Activated CD8-positive, alpha-beta memory T cell treated with anti-CD3 and anti-CD28 coated beads, Interleukin-2, amount 10 ng/mL, durations not matched to agents 7 days and 5 days (primary cell): ENCODE data around the gene PKP4. TPM values are rescaled to one million over a fixed set of nuclear protein-coding genes. Genes with fewer than 3 reads are reported as not detected.

ENCODE experiments used
- ATAC-seq: fragments of 150-1000 bp; cut with Tn5 transposase; one replicate; pipeline ENCODE4 v1.10.0; 2021; ENCODE audit warnings: moderate library complexity
- CTCF ChIA-PET: fragments of 350-600 bp; sonication (Branson Sonifier 250); formaldehyde crosslinking; loops from one replicate; lab custom pipeline; 2021; ENCODE audit warnings: antibody characterized with exemption; lab: Charles Lee
- DNase-seq: peaks from one replicate; pipeline ENCODE4 v3.0.0-alpha.2; 2020
- H3K27ac Mint-ChIP-seq: one replicate; pipeline ENCODE4 v1.8.0; 2021; ENCODE audit warnings: mild to moderate bottlenecking, mixed read lengths
- H3K27me3 Mint-ChIP-seq: one replicate; pipeline ENCODE4 v1.8.0; 2021; ENCODE audit warnings: mixed read lengths
- H3K36me3 Mint-ChIP-seq: one replicate; pipeline ENCODE4 v1.8.0; 2021; ENCODE audit warnings: mild to moderate bottlenecking, mixed read lengths
- H3K4me1 Mint-ChIP-seq: one replicate; pipeline ENCODE4 v1.8.0; 2021; ENCODE audit warnings: mixed read lengths
- H3K4me3 Mint-ChIP-seq: one replicate; pipeline ENCODE4 v1.8.0; 2021; ENCODE audit warnings: mild to moderate bottlenecking, moderate library complexity, mixed read lengths
- H3K9me3 Mint-ChIP-seq: one replicate; pipeline ENCODE4 v1.8.0; 2022; ENCODE audit warnings: low read depth, mixed read lengths
- total RNA-seq, 2 experiments: library from RNA; stranded (reverse); gene quantifications; one replicate each; pipeline ENCODE4 v1.2.3, GENCODE V29; 2021

PKP4 gene
- total RNA-seq, 2 experiments from 2014 or later: 32.0 to 40.6 TPM

GRCh38 chr2:158544998-158545397 is 88.2 kb downstream of the PKP4 start:
- Mint-ChIP-seq H3K36me3 (no peaks in the 10 kb centered on the region), H3K27ac (no peak overlapping the region), H3K4me1 (peaks cover 17% of the 10 kb centered on the region), H3K9me3 (no peaks in the 10 kb centered on the region), H3K27me3 (no peaks in the 10 kb centered on the region), H3K4me3 (no peak overlapping the region)
- CTCF ChIA-PET: interaction anchor here (0.6 kb wide), 1 partner anchor 60 kb away, joined by 3 read pairs; no protein-coding TSS in a partner anchor
- no peak for ATAC-seq
- DNase-seq: no peak

GRCh38 chr2:158546412-158547144 is 89.8 kb downstream of the PKP4 start:
- no peak for DNase-seq
- H3K27me3 Mint-ChIP-seq: no peaks in the 10 kb centered on the region
- H3K9me3 Mint-ChIP-seq: no peaks in the 10 kb centered on the region
- no peaks in the 10 kb centered on the region for H3K36me3 Mint-ChIP-seq
- H3K4me1 Mint-ChIP-seq: peaks cover 17% of the 10 kb centered on the region
- peak overlapping the region; percentile 20 for H3K27ac Mint-ChIP-seq
- H3K4me3 Mint-ChIP-seq: no peak overlapping the region
- CTCF ChIA-PET: no interaction called here
- peak; percentile 45 for ATAC-seq

GRCh38 chr2:158553257-158553656 is 96.5 kb downstream of the PKP4 start:
- H3K9me3 Mint-ChIP-seq: no peaks in the 10 kb centered on the region
- no peaks in the 10 kb centered on the region for H3K36me3 Mint-ChIP-seq
- H3K27me3 Mint-ChIP-seq: no peaks in the 10 kb centered on the region
- no peak for DNase-seq
- no peak overlapping the region for H3K27ac Mint-ChIP-seq
- H3K4me1 Mint-ChIP-seq: no peaks in the 10 kb centered on the region
- no peak overlapping the region for H3K4me3 Mint-ChIP-seq
- ATAC-seq: no peak
- CTCF ChIA-PET: no interaction called here

- H3K27me3 Mint-ChIP-seq: no peaks in the 10 kb centered on the region
- no peaks in the 10 kb centered on the region for H3K9me3 Mint-ChIP-seq
- no peaks in the 10 kb centered on the region for H3K4me1 Mint-ChIP-seq
- no peak for DNase-seq
- CTCF ChIA-PET: no interaction called here
- H3K27ac Mint-ChIP-seq: no peak overlapping the region
- ATAC-seq: no peak
- H3K36me3 Mint-ChIP-seq: no peaks in the 10 kb centered on the region
- H3K4me3 Mint-ChIP-seq: no peak overlapping the region
Observed at GRCh38 chr2:158554996-158555395, 98.2 kb downstream of the PKP4 start.

GRCh38 chr2:158556124-158556523 is 99.4 kb downstream of the PKP4 start:
- CTCF ChIA-PET: no interaction called here
- Mint-ChIP-seq H3K9me3 (no peaks in the 10 kb centered on the region), H3K27me3 (no peaks in the 10 kb centered on the region), H3K36me3 (no peaks in the 10 kb centered on the region), H3K27ac (no peak overlapping the region), H3K4me1 (no peaks in the 10 kb centered on the region), H3K4me3 (no peak overlapping the region)
- ATAC-seq: no peak
- no peak for DNase-seq

GRCh38 chr2:158557752-158558151 is 101.0 kb downstream of the PKP4 start:
- Mint-ChIP-seq H3K27ac (no peak overlapping the region), H3K27me3 (no peaks in the 10 kb centered on the region), H3K4me1 (no peaks in the 10 kb centered on the region), H3K9me3 (no peaks in the 10 kb centered on the region), H3K36me3 (no peaks in the 10 kb centered on the region), H3K4me3 (no peak overlapping the region)
- no peak for DNase-seq
- CTCF ChIA-PET: no interaction called here
- ATAC-seq: no peak

- Mint-ChIP-seq H3K36me3 (no peaks in the 10 kb centered on the region), H3K4me1 (no peaks in the 10 kb centered on the region), H3K9me3 (no peaks in the 10 kb centered on the region), H3K4me3 (no peak overlapping the region), H3K27me3 (no peaks in the 10 kb centered on the region), H3K27ac (no peak overlapping the region)
- ATAC-seq (no peak), DNase-seq (no peak)
- CTCF ChIA-PET: no interaction called here
Observed at GRCh38 chr2:158559252-158559651, 102.5 kb downstream of the PKP4 start.

- H3K4me3 Mint-ChIP-seq: no peak overlapping the region
- H3K27me3 Mint-ChIP-seq: no peaks in the 10 kb centered on the region
- no peaks in the 10 kb centered on the region for H3K9me3 Mint-ChIP-seq
- CTCF ChIA-PET: no interaction called here
- no peak overlapping the region for H3K27ac Mint-ChIP-seq
- H3K36me3 Mint-ChIP-seq: no peaks in the 10 kb centered on the region
- ATAC-seq: no peak
- no peaks in the 10 kb centered on the region for H3K4me1 Mint-ChIP-seq
- no peak for DNase-seq
Observed at GRCh38 chr2:158560259-158560658, 103.5 kb downstream of the PKP4 start.

- ATAC-seq (no peak), DNase-seq (no peak)
- no peaks in the 10 kb centered on the region for H3K36me3 Mint-ChIP-seq
- no peak overlapping the region for H3K27ac Mint-ChIP-seq
- no peaks in the 10 kb centered on the region for H3K27me3 Mint-ChIP-seq
- no peak overlapping the region for H3K4me3 Mint-ChIP-seq
- CTCF ChIA-PET: no interaction called here
- H3K9me3 Mint-ChIP-seq: no peaks in the 10 kb centered on the region
- no peaks in the 10 kb centered on the region for H3K4me1 Mint-ChIP-seq
Observed at GRCh38 chr2:158561054-158561453, 104.3 kb downstream of the PKP4 start.

- Mint-ChIP-seq H3K9me3 (no peaks in the 10 kb centered on the region), H3K27ac (no peak overlapping the region), H3K4me3 (no peak overlapping the region), H3K4me1 (no peaks in the 10 kb centered on the region), H3K36me3 (peaks cover 4% of the 10 kb centered on the region), H3K27me3 (no peaks in the 10 kb centered on the region)
- DNase-seq (no peak), ATAC-seq (no peak)
- CTCF ChIA-PET: no interaction called here
Observed at GRCh38 chr2:158567208-158567607, 110.5 kb downstream of the PKP4 start.

GRCh38 chr2:158569284-158569683 is 112.5 kb downstream of the PKP4 start:
- no peaks in the 10 kb centered on the region for H3K27me3 Mint-ChIP-seq

GRCh38 chr2:158570869-158571268 is 114.1 kb downstream of the PKP4 start:
- H3K4me3 Mint-ChIP-seq: no peak overlapping the region
- no peaks in the 10 kb centered on the region for H3K9me3 Mint-ChIP-seq
- no peaks in the 10 kb centered on the region for H3K4me1 Mint-ChIP-seq
- H3K27ac Mint-ChIP-seq: no peak overlapping the region
- H3K36me3 Mint-ChIP-seq: peaks cover 4% of the 10 kb centered on the region
- ATAC-seq (no peak), DNase-seq (no peak)
- CTCF ChIA-PET: no interaction called here
- no peaks in the 10 kb centered on the region for H3K27me3 Mint-ChIP-seq

More at GRCh38 chr2:158569284-158569683, 112.5 kb downstream of the PKP4 start:
- Mint-ChIP-seq H3K4me1 (no peaks in the 10 kb centered on the region), H3K36me3 (peaks cover 4% of the 10 kb centered on the region), H3K9me3 (no peaks in the 10 kb centered on the region), H3K27ac (no peak overlapping the region), H3K4me3 (no peak overlapping the region)
- CTCF ChIA-PET: no interaction called here
- no peak for ATAC-seq
- DNase-seq: no peak

GRCh38 chr2:158573739-158574138 is 117.0 kb downstream of the PKP4 start:
- ATAC-seq: no peak
- Mint-ChIP-seq H3K27me3 (no peaks in the 10 kb centered on the region), H3K4me3 (no peak overlapping the region)

GRCh38 chr2:158575051-158575635 is 118.4 kb downstream of the PKP4 start:
- DNase-seq: no peak
- Mint-ChIP-seq H3K27me3 (no peaks in the 10 kb centered on the region), H3K9me3 (no peaks in the 10 kb centered on the region), H3K4me1 (no peaks in the 10 kb centered on the region), H3K36me3 (peaks cover under 1% of the 10 kb centered on the region), H3K4me3 (no peak overlapping the region), H3K27ac (no peak overlapping the region)
- ATAC-seq: no peak
- CTCF ChIA-PET: no interaction called here

More at GRCh38 chr2:158573739-158574138, 117.0 kb downstream of the PKP4 start:
- CTCF ChIA-PET: no interaction called here
- Mint-ChIP-seq H3K27ac (no peak overlapping the region), H3K4me1 (no peaks in the 10 kb centered on the region), H3K9me3 (no peaks in the 10 kb centered on the region), H3K36me3 (no peaks in the 10 kb centered on the region)
- no peak for DNase-seq
